B cell (primary cell): ENCODE measurements around the gene TSC1.

Experiments used
- EZH2 ChIP-seq: IDR thresholded peaks from 2 replicates; pipeline ENCODE4 v1.6.1; 2012; ENCODE audit warnings: borderline replicate concordance, low read depth, mild to moderate bottlenecking, moderate library complexity, low read length; ENCODE audit not compliant: insufficient read depth, poor library complexity, severe bottlenecking
- TF ChIP-seq, protein P1 (sequence below): fragments of 200-600 bp; IDR thresholded peaks from one replicate; pipeline ENCODE4 v1.8.0; 2022; ENCODE audit warnings: antibody characterized with exemption, mild to moderate bottlenecking

GRCh38 chr9:132969783-132970182 is 25.4 kb upstream of the TSC1 start:
- TF ChIP-seq, protein P1, sequence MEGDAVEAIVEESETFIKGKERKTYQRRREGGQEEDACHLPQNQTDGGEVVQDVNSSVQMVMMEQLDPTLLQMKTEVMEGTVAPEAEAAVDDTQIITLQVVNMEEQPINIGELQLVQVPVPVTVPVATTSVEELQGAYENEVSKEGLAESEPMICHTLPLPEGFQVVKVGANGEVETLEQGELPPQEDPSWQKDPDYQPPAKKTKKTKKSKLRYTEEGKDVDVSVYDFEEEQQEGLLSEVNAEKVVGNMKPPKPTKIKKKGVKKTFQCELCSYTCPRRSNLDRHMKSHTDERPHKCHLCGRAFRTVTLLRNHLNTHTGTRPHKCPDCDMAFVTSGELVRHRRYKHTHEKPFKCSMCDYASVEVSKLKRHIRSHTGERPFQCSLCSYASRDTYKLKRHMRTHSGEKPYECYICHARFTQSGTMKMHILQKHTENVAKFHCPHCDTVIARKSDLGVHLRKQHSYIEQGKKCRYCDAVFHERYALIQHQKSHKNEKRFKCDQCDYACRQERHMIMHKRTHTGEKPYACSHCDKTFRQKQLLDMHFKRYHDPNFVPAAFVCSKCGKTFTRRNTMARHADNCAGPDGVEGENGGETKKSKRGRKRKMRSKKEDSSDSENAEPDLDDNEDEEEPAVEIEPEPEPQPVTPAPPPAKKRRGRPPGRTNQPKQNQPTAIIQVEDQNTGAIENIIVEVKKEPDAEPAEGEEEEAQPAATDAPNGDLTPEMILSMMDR, result no peak
- TF ChIP-seq EZH2, result no peak
